Right lobe of liver (tissue), 6 donors: ENCODE measurements around the gene BMPR2. TPM values are rescaled to one million over a fixed set of nuclear protein-coding genes. Genes with fewer than 3 reads are reported as not detected.

Experiments used
- ATAC-seq, 4 donors: fragments of 200-7000 bp; cut with Tn5 transposase; one replicate each; pipeline ENCODE4 v1.9.1; 2020; ENCODE audit warnings: mild to moderate bottlenecking in 4 of 4, moderate library complexity in 4 of 4
- DNase-seq, 3 donors: peaks; one replicate each; pipeline ENCODE4 v3.0.0-alpha.2; 2020
- H3K27ac ChIP-seq, 3 donors: fragments of 200-600 bp; one replicate each; pipeline ENCODE4 v1.8.0; 2022
- H3K27me3 ChIP-seq, 2 donors: fragments of 200-600 bp; one replicate each; pipeline ENCODE4 v1.8.0; 2022
- H3K36me3 ChIP-seq, 4 donors: fragments of 200-600 bp; sonication (generic) in 1 of 4; one replicate each; pipeline versions ENCODE4 v1.5.1 to v1.8.0; 2017 to 2022; ENCODE audit warnings: control low read depth in 1 of 4
- H3K4me1 ChIP-seq, 4 donors: fragments of 200-600 bp; sonication (generic) in 1 of 4; one replicate each; pipeline versions ENCODE4 v1.5.1 to v1.8.0; 2017 to 2022; ENCODE audit warnings: control low read depth in 1 of 4
- H3K4me3 ChIP-seq, 3 donors: fragments of 200-600 bp; one replicate each; pipeline ENCODE4 v1.8.0; 2022
- H3K9me3 ChIP-seq, 4 donors: fragments of 200-600 bp; sonication (generic) in 1 of 4; one replicate each; pipeline versions ENCODE4 v1.5.1 to v1.8.0; 2017 to 2022; ENCODE audit warnings: control low read depth in 1 of 4
- CTCF ChIP-seq, 4 donors: fragments of 200-600 bp in 3 of 4; fragments of 450-650 bp in 1 of 4; IDR thresholded peaks; one replicate each; pipeline versions ENCODE4 v1.5.1 to v1.8.0; 2016 to 2022; ENCODE audit warnings: antibody characterized with exemption in 4 of 4, mild to moderate bottlenecking in 2 of 4
- POLR2A ChIP-seq: fragments of 450-650 bp; IDR thresholded peaks from one replicate; pipeline ENCODE4 v1.6.1; 2017; ENCODE audit warnings: antibody characterized with exemption, mild to moderate bottlenecking
- WGBS: methylation state at CpG from one replicate; pipeline ENCODE4 v1.1.6; 2018; ENCODE audit warnings: low coverage, low lambda C conversion rate; ENCODE audit not compliant: insufficient coverage; ENCODE audit errors: missing lambda C conversion rate; 5-methylcytosine and 5-hydroxymethylcytosine counted together
- intact Hi-C, 2 donors: fragments of 100-400 bp; cut with DNase I; formaldehyde crosslinking; loops; one replicate each; pipeline versions ENCODE4 v1.11.2 to v1.14.1; 2022
- long read RNA-seq: library from polyadenylated mRNA; unstranded; transcript quantifications from one replicate; pipeline ENCODE4 v2.0.0, GENCODE V29; 2019
- total RNA-seq, 6 experiments: library from RNA; depleted of rRNA in 2 of 6; stranded (reverse); fragments of >200 nt in 2 of 6; fragmentation: NEBNext Ultra II Directional in 3 of 6; extraction: Animal tissue kit (Norgen Biotek cat#: 25700) in 3 of 6; gene quantifications; one replicate each; pipeline versions ENCODE4 v1.1.0 to v1.2.4, GENCODE V29; 2016 to 2023
- donor health status: DM: no; HTN: yes; CAD: no.
- donor health status: DM: no; HTN: no; CAD: no.
- donor health status: DM: no; HTN: no; CAD: no.
- donor health status: DM: no; HTN: yes; CAD: no.
- donor health status: DM: no; HTN: yes; CAD: no.

The BMPR2 gene
- 10 to 100 TPM; 14.6 to 25.2 (median 18.7) TPM for total RNA-seq
- long read RNA-seq, partial matches to known transcripts = 0 of 1 reads
- long read RNA-seq, other reads (novel, unspliced or antisense) = 0 of 1 reads

GRCh38 chr2:202375609-202376408, at the start of gene BMPR2:
TSS of gene BMPR2 (plus strand) at chr2:202376327. CDS start at chr2:202377475, 1,148 bp downstream.
- ATAC-seq = peak; percentile 81 to 93 (median 87)
- intact Hi-C loops = no loop called here
- Histone ChIP-seq H3K4me1 (peaks cover 0 to 24% (median 9%) of the 10 kb centered on the region in 4 donors), H3K4me3 (peak within 1 kb of the TSS; percentile 67 to 90 (median 84)), H3K9me3 (no peaks in the 10 kb centered on the region), H3K27ac (peak within 1 kb of the TSS; percentile 85 to 89 (median 85)), H3K36me3 (no peaks in the 10 kb centered on the region), H3K27me3 (no peaks in the 10 kb centered on the region)
- no peak for TF ChIP-seq CTCF (IDR thresholded peaks at IDR 0.05)
- peak; percentile 79 for TF ChIP-seq POLR2A
- under 1% methylated on average over 26 of the region's 70 CpGs for WGBS
- peak; percentile 92 to 93 (median 93) for DNase-seq

- WGBS = no CpG with 5 or more reads among the region's 1 CpG
- Histone ChIP-seq H3K4me3 (no peak overlapping the region), H3K9me3 (no peaks in the 10 kb centered on the region), H3K36me3 (no peaks in the 10 kb centered on the region), H3K27ac (no peak overlapping the region), H3K4me1 (no peaks in the 10 kb centered on the region), H3K27me3 (no peaks in the 10 kb centered on the region)
- TF ChIP-seq POLR2A = no peak
- no peak for TF ChIP-seq CTCF (IDR thresholded peaks at IDR 0.05)
- ATAC-seq (no peak), DNase-seq (no peak)
- intact Hi-C loops = no loop called here
These were observed 48.3 kb upstream of the BMPR2 start for GRCh38 chr2:202327858-202328257.

DNA sequence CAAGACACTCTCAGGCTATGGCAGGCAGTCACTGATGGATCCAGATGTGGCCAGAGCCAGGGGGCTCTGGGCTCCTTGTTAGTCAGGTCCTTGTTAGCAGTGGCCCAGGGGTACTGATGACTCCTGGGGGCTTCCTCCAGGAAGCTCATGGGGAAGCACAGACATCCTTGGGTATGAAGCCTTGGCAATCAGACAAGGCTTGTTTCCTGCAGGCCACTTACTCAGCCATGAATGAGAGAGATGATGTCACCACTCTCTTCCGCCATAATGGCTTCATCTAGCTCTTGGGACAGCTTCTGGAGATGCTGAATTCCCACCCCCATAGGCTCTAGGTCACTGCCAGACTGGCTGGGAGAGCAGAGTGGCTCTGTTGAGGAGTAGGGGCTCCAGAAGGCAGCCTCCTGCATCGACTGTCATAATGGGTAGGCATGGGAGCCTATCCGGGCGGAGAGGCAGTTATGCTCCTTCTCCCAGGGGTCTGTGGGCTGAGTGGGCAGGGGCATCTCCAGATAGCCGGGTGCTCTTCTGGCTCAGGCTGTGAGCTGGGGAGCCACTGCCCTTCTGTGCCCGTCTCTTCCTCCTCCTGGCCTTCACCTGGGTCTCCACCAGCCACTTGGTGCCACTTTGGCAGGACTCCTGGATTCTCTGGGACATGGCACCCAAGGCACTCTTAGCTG, 40.2 kb upstream of the BMPR2 start:
- ATAC-seq = peak in 2 of 4 donors; percentile 51 to 66
- no peak for DNase-seq
- 90% methylated on average over 2 of the region's 6 CpGs for WGBS

GRCh38 chr2:202337151-202337550, 39.0 kb upstream of the BMPR2 start:
- Histone ChIP-seq H3K27ac (no peak overlapping the region), H3K36me3 (no peaks in the 10 kb centered on the region), H3K4me3 (no peak overlapping the region), H3K9me3 (no peaks in the 10 kb centered on the region), H3K4me1 (no peaks in the 10 kb centered on the region), H3K27me3 (no peaks in the 10 kb centered on the region)
- 64% methylated on average over 2 of the region's 2 CpGs for WGBS
- no peak for DNase-seq
- intact Hi-C loops = no loop called here
- TF ChIP-seq POLR2A (no peak), CTCF (IDR thresholded peaks at IDR 0.05) (no peak)
- no peak for ATAC-seq

More for the DNA sequence above, 40.2 kb upstream of the BMPR2 start:
- Histone ChIP-seq H3K27ac (no peak overlapping the region), H3K4me3 (no peak overlapping the region), H3K9me3 (no peaks in the 10 kb centered on the region), H3K4me1 (no peaks in the 10 kb centered on the region), H3K27me3 (no peaks in the 10 kb centered on the region), H3K36me3 (no peaks in the 10 kb centered on the region)
- intact Hi-C loops = no loop called here
- no peak for TF ChIP-seq CTCF (IDR thresholded peaks at IDR 0.05)
- TF ChIP-seq POLR2A = no peak
